IPS-15b (cell line): ENCODE measurements around the gene TSPAN7.
A peak's percentile ranks its signal among the peaks of the same experiment; 100 is the strongest.

Experiments used
- H3K27me3 ChIP-seq: one replicate; pipeline ENCODE4 v1.6.1; 2013; ENCODE audit warnings: low read length; ENCODE audit not compliant: control insufficient read depth, insufficient read depth
- H3K36me3 ChIP-seq: one replicate; pipeline ENCODE4 v1.6.1; 2013; ENCODE audit warnings: low read length; ENCODE audit not compliant: control insufficient read depth, insufficient read depth
- H3K4me1 ChIP-seq: one replicate; pipeline ENCODE4 v1.6.1; 2013; ENCODE audit warnings: mild to moderate bottlenecking, low read length; ENCODE audit not compliant: control insufficient read depth, insufficient read depth
- H3K4me3 ChIP-seq: one replicate; pipeline ENCODE4 v1.5.1; 2013; ENCODE audit warnings: low read depth, low read length
- H3K9ac ChIP-seq: one replicate; pipeline ENCODE4 v1.6.1; 2013; ENCODE audit warnings: low read depth, mild to moderate bottlenecking, low read length
- H3K9me3 ChIP-seq: one replicate; pipeline ENCODE4 v1.6.1; 2013; ENCODE audit warnings: mild to moderate bottlenecking, low read length; ENCODE audit not compliant: control insufficient read depth, insufficient read depth

Gene TSPAN7

DNA sequence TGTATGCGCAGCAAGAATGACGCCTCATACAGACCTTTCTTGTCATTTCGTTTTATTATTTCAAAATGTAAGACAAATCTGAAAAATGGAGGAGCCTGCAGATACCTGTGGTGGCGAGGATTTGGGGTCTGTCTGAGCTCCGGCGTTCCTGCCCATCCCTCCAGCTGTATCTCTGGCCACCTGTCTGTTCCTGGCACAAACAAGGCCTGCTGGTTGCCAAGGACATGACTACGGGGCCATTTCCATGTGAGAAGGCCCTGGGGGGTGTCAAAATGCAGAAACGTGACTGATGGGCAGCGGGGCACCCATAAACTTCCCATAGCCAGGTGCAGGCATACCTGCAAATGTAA is 591 bp upstream of the TSPAN7 start:
- H3K9ac ChIP-seq, result no peak overlapping the region
- H3K4me1 ChIP-seq, result no peaks in the 10 kb centered on the region
- no peaks in the 10 kb centered on the region for H3K36me3 ChIP-seq
- peaks cover 7% of the 10 kb centered on the region for H3K27me3 ChIP-seq
- no peaks in the 10 kb centered on the region for H3K9me3 ChIP-seq
- H3K4me3 ChIP-seq, result peak overlapping the region; percentile 43

DNA sequence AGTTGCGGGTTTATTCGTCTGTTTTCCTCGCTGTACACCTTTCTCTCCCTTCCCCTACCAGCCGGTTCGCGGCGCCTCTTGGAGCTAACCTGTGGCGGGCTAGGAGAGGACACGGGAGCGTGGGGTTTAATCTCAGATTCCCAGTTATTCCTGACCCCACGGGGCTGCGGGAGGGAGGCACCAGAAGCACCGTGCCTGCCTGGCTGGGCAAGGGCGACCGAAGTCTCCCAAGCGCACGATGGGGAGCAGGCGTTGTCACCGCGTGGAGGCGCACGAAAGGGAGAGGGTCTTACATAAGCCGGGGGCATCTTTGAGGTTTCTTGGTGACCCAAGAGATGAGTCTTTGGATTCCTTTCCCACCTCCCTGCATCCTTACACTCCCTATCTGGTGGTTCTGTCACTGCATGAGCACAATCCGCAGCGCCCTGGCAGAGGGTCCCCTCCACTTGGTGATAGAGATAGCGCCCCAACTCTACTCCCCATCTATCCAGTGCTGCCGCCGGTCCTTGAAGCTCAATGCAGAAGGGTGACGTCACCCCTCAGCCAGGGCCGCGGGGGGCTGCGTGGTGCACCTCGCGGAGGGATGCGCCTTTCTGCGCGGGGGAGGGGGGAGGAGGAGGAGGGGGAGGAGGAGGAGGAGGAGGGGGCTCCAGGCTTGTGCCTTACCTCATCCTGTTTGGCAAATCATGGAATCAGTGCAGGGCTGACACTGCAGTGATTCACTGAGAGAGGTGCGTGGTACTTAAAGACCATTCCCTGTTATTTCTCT is 793 bp downstream of the TSPAN7 start:
- no peaks in the 10 kb centered on the region for H3K4me1 ChIP-seq
- H3K36me3 ChIP-seq, result no peaks in the 10 kb centered on the region
- H3K9ac ChIP-seq, result peak overlapping the region; percentile 47
- peaks cover 7% of the 10 kb centered on the region for H3K27me3 ChIP-seq
- peak overlapping the region; percentile 59 for H3K4me3 ChIP-seq
- no peaks in the 10 kb centered on the region for H3K9me3 ChIP-seq

DNA sequence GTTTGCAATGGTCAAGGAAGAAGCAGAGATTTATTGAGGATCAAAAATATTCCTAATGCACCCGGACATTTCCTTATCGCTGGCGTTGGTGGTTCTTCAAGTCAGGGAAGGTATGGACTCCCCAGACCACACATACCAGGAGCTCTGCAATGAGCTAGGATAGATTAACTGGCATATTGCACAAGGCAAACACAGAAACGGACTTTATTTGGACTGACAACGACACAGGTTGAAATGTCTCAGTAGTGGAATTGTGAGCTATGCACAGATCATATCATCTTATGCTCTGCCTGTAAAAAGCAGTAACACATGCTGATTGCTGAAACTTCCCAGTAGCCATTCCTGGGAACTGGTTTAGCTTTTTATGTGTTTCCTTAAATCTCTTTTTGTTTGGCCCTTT is 1.7 kb downstream of the TSPAN7 start:
- Histone ChIP-seq H3K4me3 (no peak overlapping the region), H3K9ac (no peak overlapping the region), H3K4me1 (no peaks in the 10 kb centered on the region), H3K27me3 (peaks cover 7% of the 10 kb centered on the region), H3K36me3 (no peaks in the 10 kb centered on the region), H3K9me3 (no peaks in the 10 kb centered on the region)

DNA sequence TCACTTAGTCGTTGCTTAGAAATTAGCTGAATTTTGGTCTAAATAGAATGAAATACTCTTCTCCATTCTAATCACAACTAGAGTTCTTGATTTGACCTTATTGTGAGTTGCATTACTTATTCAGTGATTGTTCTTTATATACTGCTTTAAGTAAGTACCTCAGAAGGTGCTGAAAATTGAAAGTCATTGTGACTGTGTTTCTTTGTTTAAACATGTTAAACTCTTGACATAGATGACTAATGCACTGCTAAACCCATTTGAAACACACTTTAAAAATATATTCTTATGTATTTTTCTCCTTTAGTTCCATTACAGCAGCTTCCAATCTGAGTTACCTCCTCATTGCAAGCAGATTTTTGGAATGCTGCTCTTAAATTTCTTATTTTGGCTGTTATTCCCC is 9.1 kb downstream of the TSPAN7 start:
- Histone ChIP-seq H3K27me3 (no peaks in the 10 kb centered on the region), H3K4me1 (no peaks in the 10 kb centered on the region), H3K9ac (no peak overlapping the region), H3K9me3 (no peaks in the 10 kb centered on the region), H3K4me3 (no peak overlapping the region), H3K36me3 (no peaks in the 10 kb centered on the region)

DNA sequence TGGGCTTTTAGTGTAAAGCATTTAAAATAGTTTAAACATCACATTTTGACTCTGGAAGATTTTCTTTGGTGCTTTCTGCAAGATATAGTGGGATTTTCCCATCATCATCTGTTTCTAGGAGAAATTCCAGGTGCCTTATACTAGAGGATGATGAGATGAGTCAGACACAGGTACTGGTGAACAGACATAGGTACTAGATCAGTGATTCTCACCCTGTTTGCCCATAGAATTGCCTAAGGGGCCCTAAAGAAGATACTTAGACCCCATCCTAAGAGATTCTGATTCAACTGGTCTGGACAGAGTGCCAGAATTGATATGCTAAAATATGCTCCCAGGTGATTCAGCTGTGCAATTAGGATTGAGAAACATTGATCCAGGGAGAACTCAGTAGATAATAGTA is 9.7 kb downstream of the TSPAN7 start:
- H3K9ac ChIP-seq, result no peak overlapping the region
- no peaks in the 10 kb centered on the region for H3K4me1 ChIP-seq
- H3K36me3 ChIP-seq, result no peaks in the 10 kb centered on the region
- H3K4me3 ChIP-seq, result no peak overlapping the region
- H3K9me3 ChIP-seq, result no peaks in the 10 kb centered on the region
- H3K27me3 ChIP-seq, result no peaks in the 10 kb centered on the region

DNA sequence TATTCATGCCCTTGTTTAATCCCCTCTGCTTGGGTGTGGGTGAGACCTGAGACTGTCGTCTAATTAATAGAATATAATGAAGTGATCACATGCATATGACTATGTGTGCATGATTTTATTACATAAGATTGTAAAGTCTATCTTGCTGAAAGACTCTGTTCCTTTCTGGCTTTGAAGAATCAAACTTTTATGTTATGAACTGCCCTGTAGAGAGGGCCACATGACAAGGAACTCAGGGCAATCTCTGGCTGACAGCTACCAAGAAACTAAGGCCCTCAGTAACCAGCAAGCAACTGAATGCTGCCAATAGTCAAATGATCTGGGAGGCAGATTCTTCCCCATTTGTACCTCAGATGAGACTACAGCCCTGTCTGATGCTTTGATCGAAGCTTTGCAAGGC is 13.5 kb downstream of the TSPAN7 start:
- no peaks in the 10 kb centered on the region for H3K36me3 ChIP-seq
- no peak overlapping the region for H3K9ac ChIP-seq
- H3K4me1 ChIP-seq, result no peaks in the 10 kb centered on the region
- no peak overlapping the region for H3K4me3 ChIP-seq
- H3K27me3 ChIP-seq, result no peaks in the 10 kb centered on the region
- H3K9me3 ChIP-seq, result no peaks in the 10 kb centered on the region

DNA sequence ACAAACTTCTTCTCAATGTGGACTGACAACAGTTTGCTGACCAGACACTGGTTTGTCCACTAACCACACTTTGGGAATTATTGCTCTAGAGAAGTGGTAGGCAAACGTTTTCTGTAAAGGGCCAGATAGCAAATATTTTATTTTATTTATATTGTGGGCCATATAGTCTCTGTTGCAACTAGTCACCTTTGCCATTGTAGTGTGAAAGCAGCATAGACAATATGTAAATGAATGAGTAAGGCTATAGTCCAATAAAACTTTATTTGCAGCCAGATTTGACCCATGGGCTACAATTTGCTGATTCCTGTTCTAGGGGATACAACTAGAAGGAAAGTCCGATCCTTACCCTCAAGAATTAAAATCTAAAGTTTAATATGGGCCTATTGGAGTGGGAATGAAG is 14.5 kb downstream of the TSPAN7 start:
- no peaks in the 10 kb centered on the region for H3K27me3 ChIP-seq
- no peak overlapping the region for H3K9ac ChIP-seq
- no peak overlapping the region for H3K4me3 ChIP-seq
- no peaks in the 10 kb centered on the region for H3K9me3 ChIP-seq
- no peaks in the 10 kb centered on the region for H3K36me3 ChIP-seq
- no peaks in the 10 kb centered on the region for H3K4me1 ChIP-seq

DNA sequence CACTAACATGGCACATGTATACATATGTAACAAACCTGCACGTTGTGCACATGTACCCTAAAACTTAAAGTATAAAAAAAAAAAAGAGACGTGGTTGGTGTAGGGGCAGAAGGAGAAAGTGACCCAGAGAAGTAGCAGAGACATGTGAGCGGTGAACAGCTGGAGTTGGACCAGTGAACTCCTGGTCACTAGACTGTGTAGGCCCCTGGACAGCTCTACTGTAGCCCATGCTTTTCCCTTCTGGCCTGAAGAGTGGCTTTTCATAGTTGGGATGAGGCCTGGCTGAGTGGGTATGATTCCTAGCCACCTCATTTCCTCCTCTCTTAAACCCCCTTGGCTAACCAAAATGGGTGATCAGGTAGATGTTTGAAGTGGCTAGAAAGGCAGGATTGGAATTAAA is 16.4 kb downstream of the TSPAN7 start:
- Histone ChIP-seq H3K9ac (no peak overlapping the region), H3K9me3 (no peaks in the 10 kb centered on the region), H3K4me3 (no peak overlapping the region), H3K36me3 (no peaks in the 10 kb centered on the region), H3K4me1 (no peaks in the 10 kb centered on the region), H3K27me3 (no peaks in the 10 kb centered on the region)

DNA sequence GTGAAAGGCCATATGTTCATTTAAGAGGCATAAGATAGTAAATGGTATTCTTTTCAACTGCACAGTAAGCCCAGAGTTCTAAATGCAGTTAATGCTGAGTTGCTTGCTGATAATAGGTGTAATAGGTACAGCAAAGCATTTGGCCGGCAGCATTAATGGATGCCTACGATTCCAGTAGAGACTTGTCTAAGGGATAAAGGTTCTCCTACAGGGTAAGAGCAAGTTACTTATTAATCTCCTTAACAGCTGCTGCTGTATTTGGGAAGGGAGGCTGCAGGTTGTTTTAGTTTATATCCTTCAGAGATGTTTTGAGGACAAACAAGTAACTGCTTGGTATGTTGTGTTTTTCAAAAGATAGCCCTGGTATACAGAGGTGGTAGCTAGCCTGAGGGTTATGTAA is 16.8 kb downstream of the TSPAN7 start:
- Histone ChIP-seq H3K27me3 (no peaks in the 10 kb centered on the region), H3K9ac (no peak overlapping the region), H3K36me3 (no peaks in the 10 kb centered on the region), H3K9me3 (no peaks in the 10 kb centered on the region), H3K4me3 (no peak overlapping the region), H3K4me1 (no peaks in the 10 kb centered on the region)

DNA sequence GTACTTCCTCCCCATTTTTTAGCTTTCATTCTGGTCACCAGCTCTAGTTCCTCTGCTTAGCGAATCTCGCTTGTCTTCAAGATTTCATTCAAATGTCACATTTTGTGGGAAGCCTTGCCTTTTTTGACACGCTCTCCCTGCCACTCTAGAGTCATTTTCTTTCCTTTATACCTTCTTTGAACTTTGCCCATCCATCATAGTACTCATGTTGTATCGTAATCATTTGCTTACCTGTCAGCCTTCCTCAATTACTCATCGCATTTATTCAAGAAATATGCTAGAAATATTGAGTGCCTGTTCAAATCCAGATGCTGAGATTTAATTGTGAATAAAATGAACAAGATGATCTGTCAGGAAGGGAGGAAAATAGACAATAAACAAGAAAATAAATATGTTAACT is 21.8 kb downstream of the TSPAN7 start:
- Histone ChIP-seq H3K9ac (no peak overlapping the region), H3K4me1 (no peaks in the 10 kb centered on the region), H3K4me3 (no peak overlapping the region), H3K27me3 (no peaks in the 10 kb centered on the region), H3K9me3 (peaks cover 3% of the 10 kb centered on the region), H3K36me3 (no peaks in the 10 kb centered on the region)

DNA sequence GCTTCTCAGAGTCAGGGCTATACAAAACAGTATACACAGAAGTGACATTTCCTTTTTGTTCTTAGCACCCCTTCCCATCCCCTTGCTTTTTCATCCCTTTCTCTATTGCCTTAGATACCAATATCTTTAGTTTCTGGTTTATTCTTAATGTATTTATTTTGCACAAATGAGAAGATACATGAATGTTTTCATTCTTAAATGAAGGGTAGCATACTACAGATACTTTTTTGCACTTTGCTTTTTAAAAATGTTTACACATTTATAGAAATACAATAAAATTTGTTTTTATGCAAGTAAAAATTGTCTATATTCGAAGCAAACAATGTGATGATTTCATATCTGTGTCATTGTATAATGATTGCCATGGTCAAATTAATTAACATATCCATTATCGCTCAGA is 33.1 kb downstream of the TSPAN7 start:
- H3K4me3 ChIP-seq, result no peak overlapping the region
- no peaks in the 10 kb centered on the region for H3K27me3 ChIP-seq
- no peak overlapping the region for H3K9ac ChIP-seq
- no peaks in the 10 kb centered on the region for H3K36me3 ChIP-seq
- no peaks in the 10 kb centered on the region for H3K9me3 ChIP-seq
- H3K4me1 ChIP-seq, result no peaks in the 10 kb centered on the region

DNA sequence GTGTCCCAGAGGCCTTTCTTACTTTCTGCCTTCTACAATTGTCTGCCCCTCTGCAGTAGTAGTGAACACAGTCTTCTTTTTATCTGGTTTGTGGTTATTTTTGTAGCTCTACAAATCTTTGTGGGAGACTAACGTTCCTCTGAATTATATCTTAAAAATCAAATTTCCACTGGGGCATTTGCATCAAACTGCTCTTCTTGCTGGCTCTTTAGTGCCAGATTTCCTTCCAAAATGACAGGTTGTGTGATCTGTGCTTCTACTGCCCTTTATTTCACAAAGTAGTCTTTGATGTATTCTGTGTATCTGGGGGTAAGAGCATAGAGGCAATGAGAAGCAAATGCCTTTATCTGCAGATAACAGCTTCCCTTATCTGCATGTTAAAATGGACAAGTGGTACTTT is 34.5 kb downstream of the TSPAN7 start:
- Histone ChIP-seq H3K9me3 (no peaks in the 10 kb centered on the region), H3K9ac (no peak overlapping the region), H3K36me3 (no peaks in the 10 kb centered on the region), H3K27me3 (no peaks in the 10 kb centered on the region), H3K4me1 (no peaks in the 10 kb centered on the region), H3K4me3 (no peak overlapping the region)
